Subcutaneous abdominal adipose tissue (tissue), 5 donors: ENCODE measurements around the gene PLCD3.
A peak's percentile ranks its signal among the peaks of the same experiment; 100 is the strongest.

Source experiments
- H3K27ac ChIP-seq: one replicate; pipeline ENCODE4 v1.7.0; 2013; ENCODE audit warnings: low read depth, mild to moderate bottlenecking, inconsistent platforms, low read length, moderate library complexity
- H3K27me3 ChIP-seq, 5 donors: one replicate each; pipeline ENCODE4 v1.7.0; 2013; ENCODE audit warnings: low read length in 5 of 5, inconsistent platforms in 1 of 5; ENCODE audit not compliant: control insufficient read depth in 5 of 5, insufficient read depth in 4 of 5
- H3K36me3 ChIP-seq, 5 donors: one replicate each; pipeline ENCODE4 v1.7.0; 2013; ENCODE audit warnings: low read length in 5 of 5; ENCODE audit not compliant: control insufficient read depth in 5 of 5, insufficient read depth in 5 of 5
- H3K4me1 ChIP-seq, 5 donors: one replicate each; pipeline ENCODE4 v1.7.0; 2013; ENCODE audit warnings: low read length in 5 of 5, mild to moderate bottlenecking in 3 of 5, moderate library complexity in 1 of 5; ENCODE audit not compliant: control insufficient read depth in 5 of 5, insufficient read depth in 5 of 5
- H3K4me3 ChIP-seq, 5 donors: one replicate each; pipeline ENCODE4 v1.7.0; 2013; ENCODE audit warnings: low read length in 5 of 5, low read depth in 1 of 5
- H3K9ac ChIP-seq, 5 donors: one replicate each; pipeline ENCODE4 v1.7.0; 2013; ENCODE audit warnings: low read length in 5 of 5, mild to moderate bottlenecking in 4 of 5, moderate library complexity in 3 of 5
- H3K9me3 ChIP-seq, 5 donors: one replicate each; pipeline ENCODE4 v1.7.0; 2013; ENCODE audit warnings: low read length in 5 of 5; ENCODE audit not compliant: control insufficient read depth in 5 of 5
- donor health status: healthy.
- donor health status: healthy.
- donor health status: healthy.
- donor health status: healthy.
- donor health status: healthy.

Gene PLCD3

GRCh38 chr17:45111850-45112249 is 20.5 kb downstream of the PLCD3 start:
- Histone ChIP-seq H3K4me1 (peaks cover 0 to 34% (median 25%) of the 10 kb centered on the region in 5 donors), H3K9me3 (no peaks in the 10 kb centered on the region), H3K4me3 (no peak overlapping the region), H3K36me3 (peaks cover 0 to 69% (median 55%) of the 10 kb centered on the region in 5 donors), H3K9ac (peak overlapping the region in 1 of 5 donors; percentile 28), H3K27me3 (no peaks in the 10 kb centered on the region), H3K27ac (peak overlapping the region; percentile 75)

GRCh38 chr17:45110676-45111611 is 21.4 kb downstream of the PLCD3 start:
- peak overlapping the region in 1 of 5 donors; percentile 26 for H3K4me3 ChIP-seq
- H3K27me3 ChIP-seq: no peaks in the 10 kb centered on the region
- peaks cover 0 to 43% (median 32%) of the 10 kb centered on the region in 5 donors for H3K4me1 ChIP-seq
- H3K9ac ChIP-seq: peak overlapping the region in 1 of 5 donors; percentile 28
- H3K27ac ChIP-seq: peak overlapping the region; percentile 75
- H3K36me3 ChIP-seq: peaks cover 0 to 71% (median 57%) of the 10 kb centered on the region in 5 donors
- no peaks in the 10 kb centered on the region for H3K9me3 ChIP-seq

GRCh38 chr17:45108595-45109521 is 23.5 kb downstream of the PLCD3 start:
- Histone ChIP-seq H3K27me3 (no peaks in the 10 kb centered on the region), H3K9ac (no peak overlapping the region), H3K27ac (no peak overlapping the region), H3K36me3 (peaks cover 0 to 72% (median 64%) of the 10 kb centered on the region in 5 donors), H3K9me3 (no peaks in the 10 kb centered on the region), H3K4me3 (no peak overlapping the region), H3K4me1 (peaks cover 0 to 51% (median 44%) of the 10 kb centered on the region in 5 donors)

GRCh38 chr17:45108051-45108450 is 24.3 kb downstream of the PLCD3 start:
- H3K4me1 ChIP-seq: peaks cover 0 to 51% (median 44%) of the 10 kb centered on the region in 5 donors
- no peak overlapping the region for H3K27ac ChIP-seq
- H3K36me3 ChIP-seq: peaks cover 0 to 73% (median 64%) of the 10 kb centered on the region in 5 donors
- H3K4me3 ChIP-seq: no peak overlapping the region
- H3K9me3 ChIP-seq: no peaks in the 10 kb centered on the region
- peak overlapping the region in 1 of 5 donors; percentile 35 for H3K9ac ChIP-seq
- H3K27me3 ChIP-seq: no peaks in the 10 kb centered on the region

GRCh38 chr17:45107293-45108010 is 24.9 kb downstream of the PLCD3 start:
- Histone ChIP-seq H3K27me3 (no peaks in the 10 kb centered on the region), H3K4me1 (peaks cover 0 to 51% (median 42%) of the 10 kb centered on the region in 5 donors), H3K9ac (no peak overlapping the region), H3K27ac (no peak overlapping the region), H3K36me3 (peaks cover 0 to 73% (median 64%) of the 10 kb centered on the region in 5 donors), H3K9me3 (no peaks in the 10 kb centered on the region), H3K4me3 (no peak overlapping the region)

GRCh38 chr17:45106582-45106981 is 25.7 kb downstream of the PLCD3 start:
- Histone ChIP-seq H3K27me3 (no peaks in the 10 kb centered on the region), H3K9me3 (no peaks in the 10 kb centered on the region), H3K36me3 (peaks cover 0 to 78% (median 68%) of the 10 kb centered on the region in 5 donors), H3K27ac (peak overlapping the region; percentile 11), H3K4me1 (peaks cover 0 to 49% (median 33%) of the 10 kb centered on the region in 5 donors), H3K9ac (peak overlapping the region in 1 of 5 donors; percentile 42), H3K4me3 (no peak overlapping the region)

- Histone ChIP-seq H3K9ac (no peak overlapping the region), H3K27me3 (no peaks in the 10 kb centered on the region), H3K9me3 (no peaks in the 10 kb centered on the region), H3K4me1 (peaks cover 0 to 46% (median 28%) of the 10 kb centered on the region in 5 donors), H3K4me3 (no peak overlapping the region), H3K36me3 (peaks cover 0 to 82% (median 69%) of the 10 kb centered on the region in 5 donors), H3K27ac (peak overlapping the region; percentile 11)
Measured at GRCh38 chr17:45106096-45106495, 26.2 kb downstream of the PLCD3 start.

GRCh38 chr17:45104907-45105624 is 27.2 kb downstream of the PLCD3 start:
- H3K36me3 ChIP-seq: peaks cover 0 to 83% (median 69%) of the 10 kb centered on the region in 5 donors

GRCh38 chr17:45104497-45104896 is 27.8 kb downstream of the PLCD3 start:
- Histone ChIP-seq H3K36me3 (peaks cover 0 to 88% (median 75%) of the 10 kb centered on the region in 5 donors), H3K9me3 (no peaks in the 10 kb centered on the region), H3K9ac (no peak overlapping the region), H3K27ac (peak overlapping the region; percentile 19), H3K4me3 (no peak overlapping the region), H3K27me3 (no peaks in the 10 kb centered on the region), H3K4me1 (peaks cover 0 to 37% (median 19%) of the 10 kb centered on the region in 5 donors)

More at GRCh38 chr17:45104907-45105624, 27.2 kb downstream of the PLCD3 start:
- no peaks in the 10 kb centered on the region for H3K27me3 ChIP-seq
- no peak overlapping the region for H3K9ac ChIP-seq
- H3K4me3 ChIP-seq: no peak overlapping the region
- H3K9me3 ChIP-seq: no peaks in the 10 kb centered on the region
- peak overlapping the region; percentile 19 for H3K27ac ChIP-seq
- H3K4me1 ChIP-seq: peaks cover 0 to 37% (median 19%) of the 10 kb centered on the region in 5 donors
